Loucy (cell line): ENCODE results near the gene KRT12.

Experiments used
- EZH2phosphoT487 ChIP-seq: fragments of 200-600 bp; IDR thresholded peaks from 2 replicates; pipeline ENCODE4 v1.6.1; 2018; ENCODE audit warnings: antibody characterized with exemption, mild to moderate bottlenecking, moderate library complexity, borderline replicate concordance
- TF ChIP-seq, protein P1 (sequence below): fragments of 200-600 bp; sonication (generic); conservative IDR thresholded peaks from 2 replicates; pipeline ENCODE4 v1.5.1; 2014; ENCODE audit warnings: mild to moderate bottlenecking, antibody characterized with exemption, low read length

DNA sequence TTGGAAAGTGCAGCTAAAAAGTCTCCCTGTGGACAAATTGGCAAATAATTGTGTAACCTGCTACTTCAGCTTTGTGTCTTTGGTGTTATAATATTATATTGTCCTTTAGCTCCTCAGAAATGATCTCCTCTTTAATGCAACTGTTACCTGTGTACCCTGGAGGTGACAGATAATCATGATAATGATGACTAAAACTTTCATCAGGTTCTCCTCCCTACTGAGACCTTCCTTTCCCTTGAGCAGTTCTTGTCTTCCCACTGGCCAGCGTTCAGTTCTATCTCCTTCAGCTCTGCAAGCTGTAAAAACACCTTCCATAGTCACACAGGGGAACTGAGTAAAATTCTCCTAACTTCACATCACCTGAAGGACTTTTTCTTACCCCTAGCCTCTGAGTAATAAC, 14.7 kb downstream of the KRT12 start:
- TF ChIP-seq, protein P1, sequence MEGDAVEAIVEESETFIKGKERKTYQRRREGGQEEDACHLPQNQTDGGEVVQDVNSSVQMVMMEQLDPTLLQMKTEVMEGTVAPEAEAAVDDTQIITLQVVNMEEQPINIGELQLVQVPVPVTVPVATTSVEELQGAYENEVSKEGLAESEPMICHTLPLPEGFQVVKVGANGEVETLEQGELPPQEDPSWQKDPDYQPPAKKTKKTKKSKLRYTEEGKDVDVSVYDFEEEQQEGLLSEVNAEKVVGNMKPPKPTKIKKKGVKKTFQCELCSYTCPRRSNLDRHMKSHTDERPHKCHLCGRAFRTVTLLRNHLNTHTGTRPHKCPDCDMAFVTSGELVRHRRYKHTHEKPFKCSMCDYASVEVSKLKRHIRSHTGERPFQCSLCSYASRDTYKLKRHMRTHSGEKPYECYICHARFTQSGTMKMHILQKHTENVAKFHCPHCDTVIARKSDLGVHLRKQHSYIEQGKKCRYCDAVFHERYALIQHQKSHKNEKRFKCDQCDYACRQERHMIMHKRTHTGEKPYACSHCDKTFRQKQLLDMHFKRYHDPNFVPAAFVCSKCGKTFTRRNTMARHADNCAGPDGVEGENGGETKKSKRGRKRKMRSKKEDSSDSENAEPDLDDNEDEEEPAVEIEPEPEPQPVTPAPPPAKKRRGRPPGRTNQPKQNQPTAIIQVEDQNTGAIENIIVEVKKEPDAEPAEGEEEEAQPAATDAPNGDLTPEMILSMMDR: no peak
- no peak for TF ChIP-seq EZH2phosphoT487
